CD14-positive monocyte (primary cell): ENCODE data around the gene SPR. TPM values are rescaled to one million over a fixed set of nuclear protein-coding genes. Genes with fewer than 3 reads are reported as not detected.

Experiments used
- DNase-seq, 3 donors: peaks; one replicate each; pipeline ENCODE4 v3.0.0-alpha.2; 2011 to 2022
- H2AFZ ChIP-seq: 2 replicates; pipeline ENCODE4 v1.6.0; 2012; ENCODE audit warnings: mild to moderate bottlenecking, low read depth, low read length, inconsistent platforms; ENCODE audit not compliant: insufficient read depth, poor library complexity, severe bottlenecking
- H3K27ac ChIP-seq, 2 donors: 1 replicate in 1 of 2; 2 replicates in 1 of 2; pipeline ENCODE4 v1.5.1; 2012 to 2013; ENCODE audit warnings: low read length in 2 of 2, control low read depth in 1 of 2, inconsistent platforms in 1 of 2, low read depth in 1 of 2, mild to moderate bottlenecking in 1 of 2
- H3K27me3 ChIP-seq, 2 donors: one replicate each; pipeline versions ENCODE4 v1.6.0 to v1.6.1; 2011 to 2013; ENCODE audit warnings: low read length in 2 of 2; ENCODE audit not compliant: control insufficient read depth in 2 of 2, insufficient read depth in 2 of 2
- H3K36me3 ChIP-seq, 2 donors: replicated peaks in 1 of 2; 1 replicate in 1 of 2; 2 replicates in 1 of 2; pipeline versions ENCODE4 v1.5.1 to v1.6.1; 2012 to 2013; ENCODE audit warnings: low read length in 2 of 2, control low read depth in 1 of 2, inconsistent platforms in 1 of 2, mild to moderate bottlenecking in 1 of 2; ENCODE audit not compliant: insufficient read depth in 2 of 2, control insufficient read depth in 1 of 2
- H3K4me1 ChIP-seq, 2 donors: 1 replicate in 1 of 2; 2 replicates in 1 of 2; pipeline versions ENCODE4 v1.5.1 to v1.6.1; 2012 to 2013; ENCODE audit warnings: low read length in 2 of 2, control low read depth in 1 of 2, inconsistent platforms in 1 of 2, mild to moderate bottlenecking in 1 of 2, moderate library complexity in 1 of 2; ENCODE audit not compliant: insufficient read depth in 2 of 2, control insufficient read depth in 1 of 2
- H3K4me2 ChIP-seq: replicated peaks from 2 replicates; pipeline ENCODE3; 2012; ENCODE audit warnings: low read length, moderate library complexity, mild to moderate bottlenecking; ENCODE audit not compliant: poor library complexity, severe bottlenecking; ENCODE audit errors: extremely low read depth
- H3K4me3 ChIP-seq, 3 experiments: fragments of 200-600 bp in 1 of 3; sonication (generic) in 1 of 3; replicated peaks in 1 of 3; 1 replicate in 2 of 3; 2 replicates in 1 of 3; pipeline ENCODE4 v1.5.1; 2011 to 2013; ENCODE audit warnings: low read length in 3 of 3, mild to moderate bottlenecking in 3 of 3, control low read depth in 2 of 3, low read depth in 2 of 3, inconsistent platforms in 1 of 3, moderate library complexity in 1 of 3
- H3K79me2 ChIP-seq: 2 replicates; pipeline ENCODE4 v1.6.0; 2012; ENCODE audit warnings: mild to moderate bottlenecking, control low read depth, inconsistent platforms, low read length, moderate library complexity; ENCODE audit not compliant: insufficient read depth
- H3K9ac ChIP-seq: 2 replicates; pipeline ENCODE4 v1.6.0; 2017; ENCODE audit warnings: low read length, mild to moderate bottlenecking; ENCODE audit not compliant: insufficient read depth, poor library complexity, severe bottlenecking
- H3K9me3 ChIP-seq, 2 donors: replicated peaks in 1 of 2; 1 replicate in 1 of 2; 2 replicates in 1 of 2; pipeline versions ENCODE4 v1.5.1 to v1.6.1; 2012 to 2013; ENCODE audit warnings: low read length in 2 of 2, control low read depth in 1 of 2; ENCODE audit not compliant: control insufficient read depth in 1 of 2, insufficient read depth in 1 of 2
- H4K20me1 ChIP-seq: 2 replicates; pipeline ENCODE4 v1.6.0; 2012; ENCODE audit warnings: mild to moderate bottlenecking, low read length, control low read depth, moderate library complexity; ENCODE audit not compliant: insufficient read depth
- H3K27ac Mint-ChIP-seq, 7 donors: one replicate each; pipeline ENCODE4 v1.8.0; 2020; ENCODE audit warnings: mild to moderate bottlenecking in 7 of 7, mixed read lengths in 7 of 7, moderate library complexity in 6 of 7, inconsistent platforms in 2 of 7
- H3K27me3 Mint-ChIP-seq, 3 donors: one replicate each; pipeline ENCODE4 v1.8.0; 2021 to 2022; ENCODE audit warnings: low read depth in 3 of 3, mild to moderate bottlenecking in 3 of 3, mixed read lengths in 3 of 3, moderate library complexity in 3 of 3, inconsistent platforms in 1 of 3
- H3K36me3 Mint-ChIP-seq, 2 donors: one replicate each; pipeline ENCODE4 v1.8.0; 2020; ENCODE audit warnings: mixed read lengths in 2 of 2, inconsistent platforms in 1 of 2, mild to moderate bottlenecking in 1 of 2
- H3K4me1 Mint-ChIP-seq: one replicate; pipeline ENCODE4 v1.8.0; 2020; ENCODE audit warnings: mild to moderate bottlenecking, mixed read lengths
- H3K4me3 Mint-ChIP-seq, 2 donors: one replicate each; pipeline ENCODE4 v1.8.0; 2020; ENCODE audit warnings: mild to moderate bottlenecking in 2 of 2, mixed read lengths in 2 of 2, moderate library complexity in 1 of 2
- H3K9me3 Mint-ChIP-seq, 7 donors: one replicate each; pipeline ENCODE4 v1.8.0; 2020 to 2022; ENCODE audit warnings: mixed read lengths in 7 of 7, mild to moderate bottlenecking in 6 of 7, moderate library complexity in 6 of 7, inconsistent platforms in 2 of 7
- WGBS: methylation state at CpG from one replicate; pipeline ENCODE4 v1.1.5; 2013; ENCODE audit warnings: missing lambda C conversion rate; ENCODE audit not compliant: insufficient coverage; 5-methylcytosine and 5-hydroxymethylcytosine counted together
- intact Hi-C, 2 donors: fragments of 100-400 bp; cut with micrococcal nuclease; formaldehyde crosslinking; loops; one replicate each; pipeline versions ENCODE4 v1.15.0 to v1.15.1; 2023
- polyA plus RNA-seq, 3 donors: library from polyadenylated mRNA; depleted of rRNA in 1 of 3; unstranded in 2 of 3; stranded (reverse) in 1 of 3; fragments of 300-500 nt in 2 of 3; fragments of >200 nt in 1 of 3; fragmentation: Illumina TruSeq in 2 of 3; gene quantifications; 1 replicate in 2 of 3; 2 replicates in 1 of 3; pipeline ENCODE4 v1.2.3, GENCODE V29; 2012 to 2021
- TF ChIP-seq, protein P1 (sequence below): fragments of 200-600 bp; IDR thresholded peaks from one replicate; pipeline ENCODE4 v1.8.0; 2022; ENCODE audit warnings: antibody characterized with exemption, mild to moderate bottlenecking

SPR gene
- polyA plus RNA-seq, 3 donors = 2.9 to 12.5 (median 7.6) TPM

DNA sequence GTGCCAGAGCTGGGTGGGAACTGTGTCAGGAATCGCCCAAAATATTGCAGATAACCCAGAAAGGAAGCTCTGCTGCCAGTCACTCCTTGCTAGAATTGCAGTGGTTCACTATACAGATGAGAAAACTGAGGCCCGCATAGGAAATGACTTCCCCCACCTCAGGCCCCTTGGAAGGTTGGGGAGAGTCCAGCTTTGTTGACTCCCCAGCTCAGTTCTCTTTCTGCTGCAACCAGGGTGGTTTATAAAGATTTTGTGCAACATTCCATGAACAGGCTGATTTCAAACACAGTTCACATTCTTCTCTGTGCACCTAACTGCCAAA, 11.3 kb downstream of the SPR start:
- peaks cover 64 to 78% (median 77%) of the 10 kb centered on the region in 3 donors for H3K27me3 Mint-ChIP-seq
- peaks cover 24 to 66% of the 10 kb centered on the region in 2 donors for H3K27me3 ChIP-seq

DNA sequence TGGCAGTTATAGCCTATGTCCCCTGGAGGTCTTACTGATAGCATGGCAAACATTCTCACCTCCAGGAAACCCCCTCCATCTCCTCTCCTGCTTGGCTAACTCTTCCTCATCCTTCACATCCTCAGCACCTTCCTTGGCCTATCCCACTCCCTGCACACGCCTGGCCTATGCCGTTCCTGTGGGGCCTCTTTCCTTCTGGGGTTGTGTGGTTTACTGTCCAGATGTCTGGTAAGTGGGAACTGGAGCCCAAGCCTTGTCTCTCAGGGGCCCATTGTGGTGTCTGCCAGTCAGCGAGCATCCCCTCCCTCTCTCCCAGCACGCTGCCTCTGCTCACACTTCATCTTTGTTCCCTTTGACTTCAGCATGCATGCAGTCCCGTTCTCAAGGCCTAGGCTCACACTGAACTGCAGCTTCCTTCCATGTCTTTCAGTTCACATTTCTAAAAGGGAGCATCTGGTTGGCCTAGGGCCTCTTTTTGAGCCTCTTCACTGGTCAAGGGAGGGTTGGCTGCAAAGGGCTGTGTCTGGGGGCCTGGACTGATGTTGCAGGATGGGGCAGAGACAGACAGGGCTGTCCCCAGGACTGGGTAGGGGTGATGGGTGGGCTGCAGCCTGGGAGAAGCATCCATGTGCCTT, 13.1 kb downstream of the SPR start:
- H3K4me1 Mint-ChIP-seq = peaks cover 5% of the 10 kb centered on the region
- no peak for DNase-seq
- H3K36me3 Mint-ChIP-seq = no peaks in the 10 kb centered on the region
- H4K20me1 ChIP-seq = no peaks in the 10 kb centered on the region
- no peaks in the 10 kb centered on the region for H3K36me3 ChIP-seq
- H3K27me3 ChIP-seq = peaks cover 31 to 67% of the 10 kb centered on the region in 2 donors
- TF ChIP-seq, protein P1, sequence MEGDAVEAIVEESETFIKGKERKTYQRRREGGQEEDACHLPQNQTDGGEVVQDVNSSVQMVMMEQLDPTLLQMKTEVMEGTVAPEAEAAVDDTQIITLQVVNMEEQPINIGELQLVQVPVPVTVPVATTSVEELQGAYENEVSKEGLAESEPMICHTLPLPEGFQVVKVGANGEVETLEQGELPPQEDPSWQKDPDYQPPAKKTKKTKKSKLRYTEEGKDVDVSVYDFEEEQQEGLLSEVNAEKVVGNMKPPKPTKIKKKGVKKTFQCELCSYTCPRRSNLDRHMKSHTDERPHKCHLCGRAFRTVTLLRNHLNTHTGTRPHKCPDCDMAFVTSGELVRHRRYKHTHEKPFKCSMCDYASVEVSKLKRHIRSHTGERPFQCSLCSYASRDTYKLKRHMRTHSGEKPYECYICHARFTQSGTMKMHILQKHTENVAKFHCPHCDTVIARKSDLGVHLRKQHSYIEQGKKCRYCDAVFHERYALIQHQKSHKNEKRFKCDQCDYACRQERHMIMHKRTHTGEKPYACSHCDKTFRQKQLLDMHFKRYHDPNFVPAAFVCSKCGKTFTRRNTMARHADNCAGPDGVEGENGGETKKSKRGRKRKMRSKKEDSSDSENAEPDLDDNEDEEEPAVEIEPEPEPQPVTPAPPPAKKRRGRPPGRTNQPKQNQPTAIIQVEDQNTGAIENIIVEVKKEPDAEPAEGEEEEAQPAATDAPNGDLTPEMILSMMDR = no peak
- no peak overlapping the region for H2AFZ ChIP-seq
- no peaks in the 10 kb centered on the region for H3K9me3 ChIP-seq
- peaks cover 55 to 74% (median 73%) of the 10 kb centered on the region in 3 donors for H3K27me3 Mint-ChIP-seq
- peak overlapping the region in 1 of 2 donors; percentile 6 for H3K4me3 Mint-ChIP-seq
- H3K4me2 ChIP-seq = no peak overlapping the region
- H3K4me1 ChIP-seq = no peaks in the 10 kb centered on the region
- no peak overlapping the region for H3K27ac Mint-ChIP-seq
- no peak overlapping the region for H3K27ac ChIP-seq
- H3K79me2 ChIP-seq = no peaks in the 10 kb centered on the region
- intact Hi-C loops = no loop called here
- no peak overlapping the region for H3K4me3 ChIP-seq
- H3K9me3 Mint-ChIP-seq = peaks cover 0 to 2% (median 0%) of the 10 kb centered on the region in 7 donors
- 72% methylated on average over 2 of the region's 5 CpGs for WGBS
- no peak overlapping the region for H3K9ac ChIP-seq

More for the DNA sequence above, 11.3 kb downstream of the SPR start:
- no peak for DNase-seq
- WGBS = 100% methylated on average over 1 of the region's 2 CpGs
- Histone ChIP-seq H3K9ac (no peak overlapping the region), H3K9me3 (no peaks in the 10 kb centered on the region), H2AFZ (no peak overlapping the region), H3K27ac (no peak overlapping the region), H3K4me3 (no peak overlapping the region), H3K4me2 (no peak overlapping the region), H4K20me1 (no peaks in the 10 kb centered on the region), H3K36me3 (no peaks in the 10 kb centered on the region), H3K4me1 (no peaks in the 10 kb centered on the region), H3K79me2 (no peaks in the 10 kb centered on the region)
- no peak overlapping the region for H3K27ac Mint-ChIP-seq
- intact Hi-C loops = no loop called here
- no peaks in the 10 kb centered on the region for H3K36me3 Mint-ChIP-seq
- TF ChIP-seq, protein P1 = no peak
- peaks cover 0 to 2% (median 0%) of the 10 kb centered on the region in 7 donors for H3K9me3 Mint-ChIP-seq
- H3K4me1 Mint-ChIP-seq = peaks cover 5% of the 10 kb centered on the region
- no peak overlapping the region for H3K4me3 Mint-ChIP-seq
